Esophagus squamous epithelium (tissue), 5 donors: Measurements from ENCODE around the gene SSTR3. TPM values are rescaled to one million over a fixed set of nuclear protein-coding genes. Genes with fewer than 3 reads are reported as not detected.

Experiments used
- DNase-seq: peaks from one replicate; lab custom pipeline; 2025; lab: John Stamatoyannopoulos, UW
- H3K27ac ChIP-seq, 4 donors: fragments of 200-600 bp; sonication (generic); one replicate each; pipeline ENCODE4 v1.5.1; 2016 to 2019; ENCODE audit warnings: mild to moderate bottlenecking in 1 of 4
- H3K27me3 ChIP-seq, 4 donors: fragments of 200-600 bp; sonication (generic); 1 replicate in 3 of 4; 2 replicates in 1 of 4; pipeline versions ENCODE4 v1.5.1 to v1.6.0; 2017 to 2021; ENCODE audit warnings: antibody characterized with exemption in 1 of 4
- H3K36me3 ChIP-seq, 3 donors: fragments of 200-600 bp; sonication (generic); one replicate each; pipeline ENCODE4 v1.5.1; 2016 to 2019
- H3K4me1 ChIP-seq, 3 donors: fragments of 200-600 bp; sonication (generic); one replicate each; pipeline ENCODE4 v1.5.1; 2017 to 2019
- H3K4me3 ChIP-seq, 4 donors: fragments of 200-600 bp; sonication (generic); 1 replicate in 3 of 4; 2 replicates in 1 of 4; pipeline ENCODE4 v1.5.1; 2016 to 2019; ENCODE audit warnings: mild to moderate bottlenecking in 2 of 4, moderate library complexity in 1 of 4
- H3K9me3 ChIP-seq, 3 donors: fragments of 200-600 bp; sonication (generic); one replicate each; pipeline ENCODE4 v1.5.1; 2016 to 2019
- POLR2A ChIP-seq, 4 donors: fragments of 450-650 bp; IDR thresholded peaks; one replicate each; pipeline ENCODE4 v1.6.1; 2017; ENCODE audit warnings: antibody characterized with exemption in 4 of 4, mild to moderate bottlenecking in 4 of 4, moderate library complexity in 3 of 4
- WGBS, 2 donors: methylation state at CpG; one replicate each; pipeline ENCODE4 v1.1.5; 2018; 5-methylcytosine and 5-hydroxymethylcytosine counted together
- intact Hi-C: fragments of 100-400 bp; cut with DNase I; formaldehyde crosslinking; loops from one replicate; pipeline ENCODE4 v1.15.0; 2022
- total RNA-seq, 4 donors: library from RNA; depleted of rRNA; stranded (reverse); fragments of >200 nt; gene quantifications; one replicate each; pipeline ENCODE4 v1.1.0, GENCODE V29; 2016
- TF ChIP-seq, protein P1 (sequence below), 6 experiments: fragments of 450-650 bp in 4 of 6; fragments of 200-600 bp in 2 of 6; sonication (generic) in 2 of 6; IDR thresholded peaks; one replicate each; pipeline ENCODE4 v1.5.1; 2016 to 2019; ENCODE audit warnings: antibody characterized with exemption in 6 of 6, mild to moderate bottlenecking in 4 of 6, moderate library complexity in 4 of 6
- donor health status: DM: yes; HTN: yes; CAD: no.

The SSTR3 gene
- total RNA-seq, 4 donors from 2014 or later = not detected

DNA sequence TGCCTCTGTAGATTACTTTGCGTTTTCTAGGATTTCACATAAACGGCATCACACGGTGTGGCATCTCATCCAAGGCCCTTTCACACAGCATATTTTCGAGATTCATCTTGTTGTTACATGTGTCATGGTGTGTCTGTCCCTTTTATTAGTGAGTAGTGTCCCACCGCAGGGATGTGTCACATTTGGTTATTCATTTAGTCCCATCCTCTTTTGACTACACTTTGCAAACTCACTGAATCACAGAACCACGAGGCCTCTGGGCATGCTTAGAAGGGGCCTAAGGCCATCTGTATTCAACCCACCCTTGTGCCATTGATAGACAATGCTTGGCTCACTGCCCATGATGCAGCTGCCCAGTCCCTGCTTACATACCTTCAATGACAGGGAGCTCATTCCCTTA is 36.0 kb upstream of the SSTR3 start:
- intact Hi-C loops = no loop called here
- 42 to 43% methylated on average over 6 of the region's 6 CpGs for WGBS, 2 donors

DNA sequence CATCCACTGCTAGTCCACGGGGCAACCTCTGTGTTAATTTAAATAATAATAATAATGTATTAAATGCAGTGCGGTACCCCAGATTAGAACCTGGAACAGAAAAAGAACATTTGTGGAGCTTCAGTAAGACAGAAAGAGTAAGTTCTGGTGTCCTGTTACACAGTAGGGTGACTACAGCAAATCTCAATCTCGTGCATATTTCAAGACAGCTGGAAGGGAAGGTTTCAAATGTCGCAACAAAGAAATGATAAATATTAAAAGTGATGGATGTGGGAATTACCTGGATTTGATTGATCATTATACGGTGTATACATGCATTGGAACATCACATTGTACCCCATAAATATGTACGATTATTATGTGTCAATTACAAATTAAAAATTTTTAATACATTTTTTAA is 33.5 kb upstream of the SSTR3 start:
- TF ChIP-seq POLR2A (IDR thresholded peaks at IDR 0.05) = no peak
- TF ChIP-seq, protein P1, sequence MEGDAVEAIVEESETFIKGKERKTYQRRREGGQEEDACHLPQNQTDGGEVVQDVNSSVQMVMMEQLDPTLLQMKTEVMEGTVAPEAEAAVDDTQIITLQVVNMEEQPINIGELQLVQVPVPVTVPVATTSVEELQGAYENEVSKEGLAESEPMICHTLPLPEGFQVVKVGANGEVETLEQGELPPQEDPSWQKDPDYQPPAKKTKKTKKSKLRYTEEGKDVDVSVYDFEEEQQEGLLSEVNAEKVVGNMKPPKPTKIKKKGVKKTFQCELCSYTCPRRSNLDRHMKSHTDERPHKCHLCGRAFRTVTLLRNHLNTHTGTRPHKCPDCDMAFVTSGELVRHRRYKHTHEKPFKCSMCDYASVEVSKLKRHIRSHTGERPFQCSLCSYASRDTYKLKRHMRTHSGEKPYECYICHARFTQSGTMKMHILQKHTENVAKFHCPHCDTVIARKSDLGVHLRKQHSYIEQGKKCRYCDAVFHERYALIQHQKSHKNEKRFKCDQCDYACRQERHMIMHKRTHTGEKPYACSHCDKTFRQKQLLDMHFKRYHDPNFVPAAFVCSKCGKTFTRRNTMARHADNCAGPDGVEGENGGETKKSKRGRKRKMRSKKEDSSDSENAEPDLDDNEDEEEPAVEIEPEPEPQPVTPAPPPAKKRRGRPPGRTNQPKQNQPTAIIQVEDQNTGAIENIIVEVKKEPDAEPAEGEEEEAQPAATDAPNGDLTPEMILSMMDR (IDR thresholded peaks at IDR 0.05) = no peak
- no peaks in the 10 kb centered on the region for H3K9me3 ChIP-seq
- 57 to 63% methylated on average over 6 of the region's 6 CpGs for WGBS, 2 donors
- no peak overlapping the region for H3K27ac ChIP-seq
- intact Hi-C loops = no loop called here
- no peak for DNase-seq
- H3K4me1 ChIP-seq = peaks cover 0 to 42% (median 7%) of the 10 kb centered on the region in 3 donors
- H3K36me3 ChIP-seq = no peaks in the 10 kb centered on the region
- H3K27me3 ChIP-seq = peaks cover 0 to 61% (median 0%) of the 10 kb centered on the region in 4 donors
- no peak overlapping the region for H3K4me3 ChIP-seq

More for the DNA sequence above, 36.0 kb upstream of the SSTR3 start:
- no peak for DNase-seq
- peaks cover 0 to 19% (median 7%) of the 10 kb centered on the region in 3 donors for H3K4me1 ChIP-seq
- H3K27me3 ChIP-seq = peaks cover 0 to 55% (median 0%) of the 10 kb centered on the region in 4 donors
- no peaks in the 10 kb centered on the region for H3K9me3 ChIP-seq
- no peak for TF ChIP-seq POLR2A (IDR thresholded peaks at IDR 0.05)
- TF ChIP-seq, protein P1 (IDR thresholded peaks at IDR 0.05) = no peak
- no peak overlapping the region for H3K27ac ChIP-seq
- peak overlapping the region in 1 of 4 donors; percentile 18 for H3K4me3 ChIP-seq
- no peaks in the 10 kb centered on the region for H3K36me3 ChIP-seq

DNA sequence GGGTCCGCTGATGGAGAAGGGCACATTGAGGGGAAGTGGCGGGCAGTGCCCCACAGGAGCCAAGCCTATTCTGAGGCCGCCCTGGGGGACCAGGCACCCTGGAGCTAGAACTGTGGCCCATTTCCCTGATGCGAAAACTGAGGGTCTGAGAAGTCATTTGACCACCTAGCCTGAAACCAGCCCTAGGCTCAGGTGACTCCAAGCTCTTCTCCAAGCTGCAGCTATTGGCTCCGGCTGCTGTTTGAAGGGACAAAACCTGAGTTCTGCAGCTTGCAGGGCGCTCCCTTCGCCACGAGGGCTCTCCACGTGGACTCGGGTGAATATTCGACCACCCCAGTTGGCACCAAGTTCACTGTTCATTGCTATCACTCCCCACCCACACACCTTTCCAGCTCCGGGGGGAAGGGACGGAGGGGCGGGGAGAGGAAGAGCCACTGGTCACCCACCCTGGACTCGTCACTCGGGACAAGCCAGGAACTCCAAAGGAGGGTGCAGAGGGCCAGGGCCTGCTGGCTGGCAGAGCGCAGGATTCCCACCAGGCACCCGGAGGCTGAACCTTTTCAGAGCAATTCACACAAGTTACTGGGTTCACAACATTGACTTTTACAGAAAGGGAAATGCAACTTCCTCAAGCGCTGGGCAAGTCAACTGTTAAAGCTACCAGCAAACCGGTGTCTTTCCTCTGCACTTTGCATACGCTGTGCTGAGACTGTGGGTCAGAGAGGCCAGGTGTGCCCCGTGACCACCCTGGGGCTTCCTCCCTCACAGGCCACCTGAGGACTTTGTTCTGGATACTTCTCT is 32.8 kb upstream of the SSTR3 start:
- peak overlapping the region in 2 of 4 donors; percentile 77 to 80 for H3K27ac ChIP-seq
- H3K27me3 ChIP-seq = peaks cover 0 to 65% (median 0%) of the 10 kb centered on the region in 4 donors
- no peaks in the 10 kb centered on the region for H3K36me3 ChIP-seq
- intact Hi-C loops = no loop called here
- H3K4me3 ChIP-seq = no peak overlapping the region
- 44 to 62% methylated on average over 8 to 10 of the region's 22 CpGs for WGBS, 2 donors
- peaks cover 0 to 42% (median 7%) of the 10 kb centered on the region in 3 donors for H3K4me1 ChIP-seq
- TF ChIP-seq, protein P1 (IDR thresholded peaks at IDR 0.05) = no peak
- TF ChIP-seq POLR2A (IDR thresholded peaks at IDR 0.05) = peak in 1 of 4 donors; percentile 39
- no peaks in the 10 kb centered on the region for H3K9me3 ChIP-seq
- no peak for DNase-seq

DNA sequence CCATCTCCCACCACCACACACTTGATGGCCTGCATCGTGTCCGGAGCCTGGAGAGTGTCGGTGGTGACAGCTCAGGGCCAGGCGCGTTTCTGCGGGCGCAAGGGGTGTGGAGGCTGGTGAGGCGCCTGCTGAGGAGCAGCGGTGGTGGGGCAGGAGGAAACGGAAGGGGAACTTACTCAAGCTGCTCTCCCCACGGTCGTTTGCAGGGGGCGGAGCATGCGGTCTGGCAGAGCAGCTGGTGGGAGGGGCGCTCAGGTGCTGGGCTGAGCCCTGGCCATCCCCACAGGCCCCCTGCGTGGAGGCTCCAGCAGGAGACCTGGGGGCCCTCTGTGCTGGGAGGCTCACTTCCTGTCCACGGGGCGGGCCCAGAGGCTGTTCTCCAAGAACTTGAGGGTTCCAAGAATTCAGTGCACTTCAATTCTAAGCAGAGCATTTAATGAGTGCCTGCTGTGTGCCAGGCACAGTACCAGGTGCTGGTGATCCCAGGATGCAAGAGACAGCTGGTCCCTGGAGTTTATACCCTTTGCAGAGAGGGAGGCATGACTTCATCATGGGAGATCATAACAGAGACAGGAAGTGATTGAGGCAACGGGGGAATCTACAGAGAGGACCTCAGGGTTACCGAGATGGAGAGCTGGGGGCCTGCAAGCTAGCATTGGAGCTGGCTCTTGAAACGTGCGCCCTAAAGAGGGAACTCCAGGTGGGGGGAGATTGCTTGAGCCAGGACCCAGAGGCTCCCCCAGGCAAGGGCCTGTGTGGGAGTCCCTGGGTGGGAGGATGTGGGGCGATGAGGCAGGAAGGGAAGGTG is 32.0 kb upstream of the SSTR3 start, which contains the start of gene RAC2:
Gene RAC2, minus strand, starts transcription at position 156 of the 808 bp plus-strand sequence. Its CDS starts 121 bp downstream, at position 35.
- intact Hi-C loops = no loop called here
- TF ChIP-seq, protein P1 (IDR thresholded peaks at IDR 0.05) = no peak
- peak in 2 of 4 donors; percentile 36 to 57 for TF ChIP-seq POLR2A (IDR thresholded peaks at IDR 0.05)
- Histone ChIP-seq H3K27me3 (peaks cover 0 to 63% (median 0%) of the 10 kb centered on the region in 4 donors), H3K4me1 (peaks cover 0 to 42% (median 7%) of the 10 kb centered on the region in 3 donors), H3K27ac (peak within 1 kb of the TSS; percentile 4 to 80 (median 66)), H3K36me3 (no peaks in the 10 kb centered on the region), H3K9me3 (no peaks in the 10 kb centered on the region), H3K4me3 (peak within 1 kb of the TSS; percentile 31 to 64 (median 40))
- WGBS, 2 donors = 25 to 32% methylated on average over 8 to 9 of the region's 23 CpGs
- peak; percentile 47 for DNase-seq
